ENCODE results near the gene WDCP. TPM values are rescaled to one million over a fixed set of nuclear protein-coding genes. Genes with fewer than 3 reads are reported as not detected.
A peak's percentile ranks its signal among the peaks of the same experiment; 100 is the strongest.

Gene WDCP
- total and polyA plus RNA-seq, 8 donors = 1.2 to 25.9 (median 2.6) TPM

DNA sequence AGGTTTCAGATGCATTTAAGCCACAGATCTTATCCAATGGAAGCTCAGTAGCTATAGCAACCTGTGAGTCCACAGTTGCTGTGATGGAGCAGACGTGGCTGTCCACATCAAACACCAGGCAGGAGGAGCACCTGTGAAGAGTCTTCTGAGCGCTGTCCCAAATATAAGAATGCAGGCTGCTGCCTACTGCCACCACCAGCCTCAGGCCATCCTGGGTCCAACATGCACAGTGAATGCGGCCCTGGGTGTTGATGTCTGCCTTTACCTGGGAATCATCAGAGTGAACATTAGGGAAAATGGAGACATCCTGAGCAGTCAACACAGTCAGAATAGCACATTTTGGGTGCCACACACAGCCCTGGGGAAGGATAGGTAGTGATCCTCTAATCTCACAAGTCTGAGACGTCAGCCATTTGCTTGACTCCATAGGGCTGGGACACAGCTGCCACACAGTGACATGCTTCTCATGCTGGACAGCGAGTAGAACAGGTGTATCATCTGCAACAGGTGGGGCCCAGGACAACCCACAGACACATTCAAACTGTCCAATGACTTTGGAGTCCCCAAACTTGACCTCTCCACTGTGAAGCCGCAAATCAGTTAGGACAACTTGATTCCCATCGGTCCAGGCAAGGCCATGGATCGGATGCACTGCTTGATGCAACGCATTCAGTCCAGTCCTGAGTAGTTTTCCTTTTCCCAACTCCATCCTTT, 8.2 kb downstream of the WDCP start:
- H3K4me3 ChIP-seq = no peak overlapping the region
- peaks cover 0 to 9% (median 2%) of the 10 kb centered on the region in 4 donors for H3K4me1 ChIP-seq
- no peak for TF ChIP-seq POLR2AphosphoS5 (IDR thresholded peaks at IDR 0.05)
- TF ChIP-seq EP300 (IDR thresholded peaks at IDR 0.05) = no peak
- TF ChIP-seq, protein P1, sequence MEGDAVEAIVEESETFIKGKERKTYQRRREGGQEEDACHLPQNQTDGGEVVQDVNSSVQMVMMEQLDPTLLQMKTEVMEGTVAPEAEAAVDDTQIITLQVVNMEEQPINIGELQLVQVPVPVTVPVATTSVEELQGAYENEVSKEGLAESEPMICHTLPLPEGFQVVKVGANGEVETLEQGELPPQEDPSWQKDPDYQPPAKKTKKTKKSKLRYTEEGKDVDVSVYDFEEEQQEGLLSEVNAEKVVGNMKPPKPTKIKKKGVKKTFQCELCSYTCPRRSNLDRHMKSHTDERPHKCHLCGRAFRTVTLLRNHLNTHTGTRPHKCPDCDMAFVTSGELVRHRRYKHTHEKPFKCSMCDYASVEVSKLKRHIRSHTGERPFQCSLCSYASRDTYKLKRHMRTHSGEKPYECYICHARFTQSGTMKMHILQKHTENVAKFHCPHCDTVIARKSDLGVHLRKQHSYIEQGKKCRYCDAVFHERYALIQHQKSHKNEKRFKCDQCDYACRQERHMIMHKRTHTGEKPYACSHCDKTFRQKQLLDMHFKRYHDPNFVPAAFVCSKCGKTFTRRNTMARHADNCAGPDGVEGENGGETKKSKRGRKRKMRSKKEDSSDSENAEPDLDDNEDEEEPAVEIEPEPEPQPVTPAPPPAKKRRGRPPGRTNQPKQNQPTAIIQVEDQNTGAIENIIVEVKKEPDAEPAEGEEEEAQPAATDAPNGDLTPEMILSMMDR (IDR thresholded peaks at IDR 0.05) = no peak
- no peak for TF ChIP-seq POLR2A (IDR thresholded peaks at IDR 0.05)
- no peak overlapping the region for H3K27ac ChIP-seq
- H3K36me3 ChIP-seq = peaks cover 19 to 35% (median 30%) of the 10 kb centered on the region in 4 donors
- intact Hi-C loops (cut with DNase I; ENCODE audit: low total_unique reads) = no loop called here
- no peak for DNase-seq
- 89 to 95% (median 91%) methylated on average over 9 of the region's 9 CpGs for WGBS, 5 donors
- no peaks in the 10 kb centered on the region for H3K9me3 ChIP-seq
- H3K27me3 ChIP-seq = no peaks in the 10 kb centered on the region

DNA sequence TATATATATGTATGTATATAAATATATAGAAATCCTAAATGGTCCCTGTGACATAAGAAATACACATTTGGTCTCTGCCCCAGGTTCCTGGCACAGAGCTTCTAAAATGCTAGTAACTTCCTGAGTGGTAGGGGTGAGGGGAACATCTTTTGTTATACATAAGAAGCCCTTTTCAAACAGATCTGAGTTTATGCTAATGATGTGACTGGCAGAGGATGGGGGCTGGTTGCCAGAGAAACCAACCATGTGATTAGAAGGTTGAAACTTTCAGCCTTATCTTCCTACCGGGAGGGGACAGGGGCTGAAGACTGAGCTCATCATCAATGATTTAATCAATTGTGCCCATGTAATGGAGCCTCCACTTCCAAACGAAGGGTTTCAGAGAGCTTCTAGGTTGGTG, 21.0 kb downstream of the WDCP start:
- H3K27me3 ChIP-seq = no peaks in the 10 kb centered on the region
- no peaks in the 10 kb centered on the region for H3K4me1 ChIP-seq
- TF ChIP-seq POLR2A (IDR thresholded peaks at IDR 0.05) (no peak), EP300 (IDR thresholded peaks at IDR 0.05) (no peak), POLR2AphosphoS5 (IDR thresholded peaks at IDR 0.05) (no peak)
- TF ChIP-seq, protein P1 (IDR thresholded peaks at IDR 0.05) = no peak
- intact Hi-C loops (cut with DNase I; ENCODE audit: low total_unique reads) = no loop called here
- H3K4me3 ChIP-seq = no peak overlapping the region
- H3K27ac ChIP-seq = no peak overlapping the region
- DNase-seq = no peak
- peaks cover 20 to 94% (median 81%) of the 10 kb centered on the region in 4 donors for H3K36me3 ChIP-seq
- H3K9me3 ChIP-seq = no peaks in the 10 kb centered on the region
- 57 to 78% (median 62%) methylated on average over 2 of the region's 2 CpGs for WGBS, 5 donors

DNA sequence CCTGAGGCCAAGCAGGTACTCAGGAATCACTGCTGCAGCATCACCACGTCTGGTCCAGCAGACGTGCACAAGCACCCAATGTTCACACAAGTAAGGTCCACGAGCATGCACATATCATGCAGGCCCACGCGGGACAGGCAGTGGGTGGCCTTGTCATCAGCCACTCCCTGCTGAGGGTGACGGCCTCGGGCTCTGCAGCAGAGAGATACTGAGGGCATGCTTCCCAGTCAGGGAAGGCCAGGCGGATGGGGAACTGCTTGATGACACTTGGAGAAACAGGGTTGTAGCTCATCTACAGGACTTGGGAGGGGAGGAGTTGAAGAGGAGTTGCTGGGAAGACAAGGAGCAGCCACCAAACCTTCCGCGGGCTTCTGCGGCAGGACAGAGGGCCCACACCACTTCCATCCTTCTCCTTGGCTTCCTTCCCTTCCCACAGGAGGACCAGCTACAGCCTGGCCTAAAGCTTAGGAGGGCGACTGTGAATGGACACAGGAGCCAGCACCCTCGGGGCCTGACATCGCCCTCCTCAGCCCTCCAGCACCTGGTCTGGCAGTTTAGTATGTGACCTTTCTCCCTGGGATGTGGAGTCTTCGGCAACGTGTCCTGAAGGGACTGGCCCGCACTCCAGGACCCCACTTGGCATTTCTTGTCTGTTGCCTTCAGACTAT, 22.1 kb downstream of the WDCP start:
- Histone ChIP-seq H3K27ac (no peak overlapping the region), H3K4me3 (no peak overlapping the region), H3K36me3 (peaks cover 11 to 83% (median 70%) of the 10 kb centered on the region in 4 donors), H3K9me3 (no peaks in the 10 kb centered on the region), H3K27me3 (no peaks in the 10 kb centered on the region), H3K4me1 (no peaks in the 10 kb centered on the region)
- 91 to 95% (median 93%) methylated on average over 12 to 17 of the region's 17 CpGs for WGBS, 5 donors
- intact Hi-C loops (cut with DNase I; ENCODE audit: low total_unique reads) = no loop called here
- no peak for DNase-seq
- TF ChIP-seq, protein P1 (IDR thresholded peaks at IDR 0.05) = no peak
- TF ChIP-seq POLR2A (IDR thresholded peaks at IDR 0.05) (no peak), POLR2AphosphoS5 (IDR thresholded peaks at IDR 0.05) (no peak), EP300 (IDR thresholded peaks at IDR 0.05) (no peak)

DNA sequence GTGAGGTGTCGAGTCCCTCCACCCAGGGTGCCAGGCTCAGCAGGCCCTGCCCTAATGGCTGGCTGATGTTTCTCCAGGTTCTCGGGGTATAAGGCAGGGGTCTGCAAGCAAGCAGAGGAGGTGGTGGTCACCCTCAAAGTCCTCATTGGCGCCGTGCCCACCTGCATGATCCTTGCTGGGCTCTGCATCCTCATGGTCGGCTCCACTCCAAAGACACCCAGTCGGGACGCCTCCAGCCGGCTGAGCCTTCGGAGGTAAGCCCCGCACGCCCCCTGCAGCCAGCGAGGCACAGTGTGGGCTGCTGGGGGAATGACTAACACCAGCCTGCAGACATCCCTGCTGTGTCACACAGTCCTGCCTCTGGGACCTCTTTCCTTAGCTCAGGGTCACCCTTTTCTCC, 23.2 kb downstream of the WDCP start:
- intact Hi-C loops (cut with DNase I; ENCODE audit: low total_unique reads) = no loop called here
- 42 to 71% (median 57%) methylated on average over 12 of the region's 12 CpGs for WGBS, 5 donors
- TF ChIP-seq, protein P1 (IDR thresholded peaks at IDR 0.05) = no peak
- TF ChIP-seq POLR2AphosphoS5 (IDR thresholded peaks at IDR 0.05) (no peak), EP300 (IDR thresholded peaks at IDR 0.05) (no peak), POLR2A (IDR thresholded peaks at IDR 0.05) (no peak)
- peak in 1 of 2 donors; percentile 37 for DNase-seq
- H3K4me1 ChIP-seq = no peaks in the 10 kb centered on the region
- H3K27me3 ChIP-seq = no peaks in the 10 kb centered on the region
- no peak overlapping the region for H3K4me3 ChIP-seq
- no peak overlapping the region for H3K27ac ChIP-seq
- H3K36me3 ChIP-seq = peaks cover 3 to 72% (median 59%) of the 10 kb centered on the region in 4 donors
- H3K9me3 ChIP-seq = no peaks in the 10 kb centered on the region

Data from stomach (tissue), 9 donors.